ENCODE data around the gene SPATA16. TPM values are rescaled to one million over a fixed set of nuclear protein-coding genes. Genes with fewer than 3 reads are reported as not detected.
"Not testable (repeated sequence)": the region's sequence is repeated elsewhere in the genome, so short reads cannot be mapped to it uniquely, and the experiment has no call there.

Gene SPATA16
- total RNA-seq (not detected), total RNA-seq (0 reads per million in 2 donors)

DNA sequence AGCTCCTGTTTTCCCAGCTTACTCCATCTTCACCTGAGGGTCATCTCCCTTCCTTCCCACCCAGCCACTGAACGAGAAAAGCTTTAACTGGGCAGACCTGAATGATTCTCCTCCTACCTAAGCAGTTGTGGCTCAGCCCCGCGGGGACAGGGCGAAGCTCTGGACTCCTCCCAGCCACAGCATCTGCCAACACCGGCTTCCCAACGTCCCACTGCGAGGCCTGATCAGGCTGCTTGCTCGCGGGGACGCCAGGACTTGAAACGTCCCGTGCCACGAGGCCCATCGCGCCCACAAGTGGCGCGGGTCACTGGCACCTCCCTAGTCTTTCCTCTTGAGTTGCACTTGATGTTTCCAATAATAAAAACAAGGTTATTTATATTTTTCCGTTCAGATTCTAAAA is at the start of gene SPATA16:
Gene SPATA16 (minus strand): TSS at position 250 of the 400 bp plus-strand sequence. CDS start 23,504 bp downstream, outside the sequence.
- Mint-ChIP-seq H3K27ac (no peak within 1 kb of the TSS), H3K4me1 (no peaks in the 10 kb centered on the region), H3K36me3 (ENCODE audit: low read depth) (no peaks in the 10 kb centered on the region), H3K27me3 (no peaks in the 10 kb centered on the region), H3K4me3 (no peak within 1 kb of the TSS)
- DNase-seq (no peak), ATAC-seq (no peak)
- H3K9me3 ChIP-seq (ENCODE audit: control insufficient read depth, low read length, poor library complexity, severe bottlenecking) = no peaks in the 10 kb centered on the region

GRCh38 chr3:173183022-173183421 is 42.0 kb upstream of the SPATA16 start:
- not testable (repeated sequence) for H3K4me3 Mint-ChIP-seq; ATAC-seq; H3K27me3 Mint-ChIP-seq; H3K4me1 Mint-ChIP-seq; H3K36me3 Mint-ChIP-seq (ENCODE audit: low read depth); DNase-seq; H3K27ac Mint-ChIP-seq; H3K9me3 ChIP-seq (ENCODE audit: control insufficient read depth, low read length, poor library complexity, severe bottlenecking)

GRCh38 chr3:173173652-173174051 is 32.6 kb upstream of the SPATA16 start:
- H3K9me3 ChIP-seq (ENCODE audit: control insufficient read depth, low read length, poor library complexity, severe bottlenecking) = no peaks in the 10 kb centered on the region
- Mint-ChIP-seq H3K27me3 (no peaks in the 10 kb centered on the region), H3K4me3 (no peak overlapping the region), H3K27ac (no peak overlapping the region), H3K36me3 (ENCODE audit: low read depth) (no peaks in the 10 kb centered on the region), H3K4me1 (no peaks in the 10 kb centered on the region)
- ATAC-seq = no peak
- no peak for DNase-seq

- not testable (repeated sequence) for H3K36me3 Mint-ChIP-seq (ENCODE audit: low read depth); H3K27me3 Mint-ChIP-seq; DNase-seq; H3K4me3 Mint-ChIP-seq; H3K27ac Mint-ChIP-seq; H3K4me1 Mint-ChIP-seq; ATAC-seq; H3K9me3 ChIP-seq (ENCODE audit: control insufficient read depth, low read length, poor library complexity, severe bottlenecking)
Measured at GRCh38 chr3:173159139-173159538, 18.1 kb upstream of the SPATA16 start.

DNA sequence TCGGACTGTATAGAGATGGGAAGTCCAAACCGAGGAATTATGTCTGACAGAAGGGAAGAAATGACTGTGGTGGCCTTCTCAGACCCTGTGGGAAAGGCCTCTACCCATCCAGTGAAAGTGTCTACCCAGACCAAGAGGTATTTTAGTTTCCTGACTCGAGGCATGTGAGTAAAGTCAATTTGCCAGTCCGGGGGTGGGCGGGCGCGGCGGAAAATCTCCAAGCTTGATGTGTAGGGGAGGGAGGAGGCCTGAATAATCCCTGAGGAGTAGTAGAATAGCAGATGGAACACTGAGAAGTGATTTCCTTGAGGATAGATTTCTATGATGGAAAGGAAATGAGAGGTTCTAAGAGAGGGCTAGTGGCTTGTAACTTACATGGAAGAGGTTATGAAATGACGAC is 15.5 kb upstream of the SPATA16 start:
- DNase-seq; H3K4me1 Mint-ChIP-seq; H3K27ac Mint-ChIP-seq; H3K36me3 Mint-ChIP-seq (ENCODE audit: low read depth); ATAC-seq; H3K4me3 Mint-ChIP-seq; H3K27me3 Mint-ChIP-seq; H3K9me3 ChIP-seq (ENCODE audit: control insufficient read depth, low read length, poor library complexity, severe bottlenecking): not testable (repeated sequence)

DNA sequence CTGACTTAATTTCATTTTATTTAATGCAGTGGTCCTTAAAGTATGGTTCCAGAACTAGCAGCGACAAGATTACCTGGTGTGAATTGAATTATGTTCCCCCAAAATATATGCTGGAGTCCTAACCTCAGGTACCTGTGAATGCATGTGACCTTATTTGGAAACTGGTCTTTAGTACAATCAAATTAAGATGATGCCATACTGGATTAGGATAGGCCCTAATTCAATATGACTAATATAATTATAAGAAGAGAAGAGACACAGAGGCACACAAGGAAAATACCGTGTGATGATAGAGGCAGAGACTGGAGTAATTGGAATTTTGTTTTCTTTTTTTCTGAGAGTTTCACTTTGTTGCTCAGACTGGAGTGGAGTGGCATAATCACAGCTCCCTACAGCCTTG is 12.6 kb upstream of the SPATA16 start:
- H3K4me1 Mint-ChIP-seq = no peaks in the 10 kb centered on the region
- H3K4me3 Mint-ChIP-seq = no peak overlapping the region
- H3K27ac Mint-ChIP-seq = no peak overlapping the region
- H3K9me3 ChIP-seq (ENCODE audit: control insufficient read depth, low read length, poor library complexity, severe bottlenecking) = no peaks in the 10 kb centered on the region
- H3K27me3 Mint-ChIP-seq = no peaks in the 10 kb centered on the region
- ATAC-seq (no peak), DNase-seq (no peak)
- H3K36me3 Mint-ChIP-seq (ENCODE audit: low read depth) = no peaks in the 10 kb centered on the region

DNA sequence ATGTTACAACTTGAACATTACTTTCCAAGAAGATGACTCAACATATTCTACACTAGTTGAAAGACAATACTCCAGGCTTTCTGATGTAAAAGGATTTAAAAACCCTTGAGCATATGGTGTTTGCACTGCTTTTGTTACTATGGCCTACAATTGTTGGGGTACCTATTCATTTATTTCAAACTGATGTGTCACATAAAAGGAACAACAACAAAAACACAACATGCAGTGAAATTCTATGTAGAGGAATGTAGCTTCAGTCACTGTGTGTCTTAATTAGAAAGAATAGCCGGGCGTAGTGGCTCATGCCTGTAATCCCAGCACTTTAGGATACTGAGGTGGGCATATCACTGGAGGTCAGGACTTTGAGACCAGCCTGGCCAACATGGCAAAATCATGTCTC is 1.6 kb downstream of the SPATA16 start:
- H3K4me1 Mint-ChIP-seq = no peaks in the 10 kb centered on the region
- DNase-seq (no peak), ATAC-seq (no peak)
- H3K4me3 Mint-ChIP-seq = no peak overlapping the region
- H3K27me3 Mint-ChIP-seq = no peaks in the 10 kb centered on the region
- no peaks in the 10 kb centered on the region for H3K36me3 Mint-ChIP-seq (ENCODE audit: low read depth)
- H3K9me3 ChIP-seq (ENCODE audit: control insufficient read depth, low read length, poor library complexity, severe bottlenecking) = no peaks in the 10 kb centered on the region
- H3K27ac Mint-ChIP-seq = no peak overlapping the region

DNA sequence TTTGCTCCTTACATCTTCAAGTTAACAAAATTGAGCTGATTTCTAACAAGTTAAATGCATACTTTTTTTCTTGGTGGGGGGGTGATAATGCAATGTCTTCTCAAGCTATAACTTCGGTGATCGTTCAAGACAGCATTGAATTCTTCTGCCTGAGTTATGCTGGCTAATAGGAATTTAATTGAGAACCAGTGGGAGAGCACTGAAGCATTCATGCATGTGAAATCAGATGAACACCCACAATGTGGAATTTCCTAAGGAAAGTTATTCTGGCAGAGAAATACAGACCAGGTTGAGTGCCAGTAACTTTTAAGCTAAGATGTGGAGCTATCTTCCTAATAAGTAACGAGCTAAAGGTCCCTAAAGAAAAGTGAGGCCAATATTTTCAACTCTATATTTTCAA is 3.0 kb downstream of the SPATA16 start:
- Mint-ChIP-seq H3K4me1 (no peaks in the 10 kb centered on the region), H3K27me3 (no peaks in the 10 kb centered on the region), H3K4me3 (no peak overlapping the region), H3K27ac (no peak overlapping the region), H3K36me3 (ENCODE audit: low read depth) (no peaks in the 10 kb centered on the region)
- ATAC-seq (no peak), DNase-seq (no peak)
- H3K9me3 ChIP-seq (ENCODE audit: control insufficient read depth, low read length, poor library complexity, severe bottlenecking) = no peaks in the 10 kb centered on the region

DNA sequence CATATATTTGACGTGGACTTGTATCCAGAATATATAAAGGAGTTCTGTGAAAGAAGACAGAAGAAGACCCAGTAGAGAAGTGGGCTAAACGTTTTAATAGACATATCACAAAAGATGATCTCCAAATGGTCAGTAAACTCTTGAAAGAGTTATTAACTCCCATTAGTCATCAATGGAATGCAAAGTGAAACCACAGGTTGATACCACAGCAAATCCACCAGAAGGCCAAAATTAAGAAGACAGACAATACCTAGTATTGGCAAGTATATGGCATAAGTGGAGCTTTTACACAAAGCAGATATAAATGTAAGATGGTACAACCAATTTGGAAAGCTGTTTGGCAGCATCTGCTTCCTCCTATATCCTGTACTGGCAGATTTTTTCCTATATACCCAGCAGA is 6.0 kb downstream of the SPATA16 start:
- H3K36me3 Mint-ChIP-seq (ENCODE audit: low read depth) = no peaks in the 10 kb centered on the region
- no peaks in the 10 kb centered on the region for H3K27me3 Mint-ChIP-seq
- no peaks in the 10 kb centered on the region for H3K4me1 Mint-ChIP-seq
- no peaks in the 10 kb centered on the region for H3K9me3 ChIP-seq (ENCODE audit: control insufficient read depth, low read length, poor library complexity, severe bottlenecking)
- DNase-seq (no peak), ATAC-seq (no peak)
- no peak overlapping the region for H3K27ac Mint-ChIP-seq
- H3K4me3 Mint-ChIP-seq = no peak overlapping the region

DNA sequence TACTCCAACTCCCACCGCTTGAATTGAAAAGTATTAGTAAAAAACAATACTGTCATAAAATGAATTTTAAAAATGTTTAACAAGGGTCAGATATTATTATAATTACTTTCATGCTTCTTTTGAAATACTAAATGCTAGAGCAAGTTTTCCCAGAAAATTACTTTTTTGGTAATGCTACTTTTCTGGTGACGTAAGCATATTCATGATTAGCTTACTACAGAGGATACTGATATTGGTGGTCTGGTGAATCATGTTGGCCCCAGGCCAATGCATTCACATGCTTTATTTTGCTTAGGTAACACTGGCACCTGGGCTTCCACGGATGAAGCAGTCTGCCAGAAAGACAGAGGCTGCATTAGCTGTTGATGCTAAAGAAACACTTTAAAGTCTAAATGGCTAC is 12.4 kb downstream of the SPATA16 start:
- no peaks in the 10 kb centered on the region for H3K27me3 Mint-ChIP-seq
- DNase-seq = no peak
- no peaks in the 10 kb centered on the region for H3K9me3 ChIP-seq (ENCODE audit: control insufficient read depth, low read length, poor library complexity, severe bottlenecking)
- H3K4me1 Mint-ChIP-seq = no peaks in the 10 kb centered on the region
- H3K27ac Mint-ChIP-seq = no peak overlapping the region
- H3K4me3 Mint-ChIP-seq = no peak overlapping the region
- ATAC-seq = no peak
- no peaks in the 10 kb centered on the region for H3K36me3 Mint-ChIP-seq (ENCODE audit: low read depth)

DNA sequence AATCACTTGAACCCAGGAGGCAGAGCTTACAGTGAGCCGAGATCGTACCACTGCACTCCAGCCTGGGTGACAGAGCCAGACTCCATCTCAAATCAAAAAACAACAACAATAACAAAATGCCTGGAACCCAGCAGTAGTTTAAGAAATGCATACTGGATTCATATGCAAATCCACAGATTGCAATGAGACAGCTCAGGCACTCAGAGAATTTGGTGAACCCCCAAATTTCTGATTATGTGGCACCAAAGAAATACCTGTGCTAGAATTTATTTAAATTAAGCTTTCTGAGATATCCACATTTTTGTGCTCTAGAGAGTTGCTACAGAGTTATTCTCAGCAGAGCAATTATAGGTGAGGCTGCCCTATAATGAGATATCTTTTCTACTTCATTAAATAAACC is 29.7 kb downstream of the SPATA16 start:
- no peaks in the 10 kb centered on the region for H3K9me3 ChIP-seq (ENCODE audit: control insufficient read depth, low read length, poor library complexity, severe bottlenecking)
- no peak overlapping the region for H3K4me3 Mint-ChIP-seq
- no peaks in the 10 kb centered on the region for H3K4me1 Mint-ChIP-seq
- no peaks in the 10 kb centered on the region for H3K36me3 Mint-ChIP-seq (ENCODE audit: low read depth)
- ATAC-seq (no peak), DNase-seq (no peak)
- H3K27me3 Mint-ChIP-seq = no peaks in the 10 kb centered on the region
- no peak overlapping the region for H3K27ac Mint-ChIP-seq

DNA sequence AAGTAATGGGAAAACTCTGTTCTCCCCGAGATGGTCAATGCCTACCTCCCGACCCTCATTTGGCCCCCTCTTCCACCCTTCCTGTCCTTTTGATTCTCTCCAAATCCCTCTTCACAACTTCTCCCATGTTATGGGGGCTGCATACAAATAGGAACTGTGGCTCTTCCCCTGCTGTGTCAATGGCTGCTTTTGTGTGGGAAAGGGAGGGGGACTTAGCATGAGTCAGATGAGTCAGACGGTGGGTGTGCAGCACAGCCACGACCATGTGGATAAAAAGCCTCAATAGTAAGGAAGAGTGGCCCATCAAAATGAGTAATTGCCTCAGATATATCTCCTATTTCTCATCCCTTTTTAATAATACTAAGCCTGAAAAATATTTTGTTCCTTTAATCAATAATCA is 31.9 kb downstream of the SPATA16 start:
- ATAC-seq (no peak), DNase-seq (no peak)
- no peaks in the 10 kb centered on the region for H3K9me3 ChIP-seq (ENCODE audit: control insufficient read depth, low read length, poor library complexity, severe bottlenecking)
- Mint-ChIP-seq H3K27ac (no peak overlapping the region), H3K36me3 (ENCODE audit: low read depth) (no peaks in the 10 kb centered on the region), H3K27me3 (no peaks in the 10 kb centered on the region), H3K4me3 (no peak overlapping the region), H3K4me1 (no peaks in the 10 kb centered on the region)

DNA sequence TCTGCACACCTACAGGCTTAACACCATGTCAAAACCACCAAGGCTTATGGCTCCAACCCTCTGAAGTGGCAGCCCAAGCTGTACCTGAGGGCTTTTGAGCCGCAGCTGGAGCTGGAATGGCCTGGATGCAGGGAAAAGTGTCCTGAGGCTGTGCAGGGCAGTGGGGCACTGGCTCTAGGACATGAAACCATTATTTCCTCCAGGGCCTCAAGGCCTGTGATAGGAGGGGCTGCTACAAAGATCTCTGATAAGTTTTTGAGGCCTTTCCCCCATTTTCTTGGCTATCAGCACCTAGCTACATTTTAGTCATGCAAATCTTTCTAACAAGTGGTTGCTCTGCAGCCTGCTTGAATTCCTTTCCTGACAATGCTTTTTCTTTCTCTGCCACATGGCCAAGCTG is 37.6 kb downstream of the SPATA16 start:
- DNase-seq = no peak
- no peaks in the 10 kb centered on the region for H3K27me3 Mint-ChIP-seq
- H3K4me3 Mint-ChIP-seq = no peak overlapping the region
- no peaks in the 10 kb centered on the region for H3K36me3 Mint-ChIP-seq (ENCODE audit: low read depth)
- no peaks in the 10 kb centered on the region for H3K4me1 Mint-ChIP-seq
- no peaks in the 10 kb centered on the region for H3K9me3 ChIP-seq (ENCODE audit: control insufficient read depth, low read length, poor library complexity, severe bottlenecking)
- no peak overlapping the region for H3K27ac Mint-ChIP-seq
- no peak for ATAC-seq

DNA sequence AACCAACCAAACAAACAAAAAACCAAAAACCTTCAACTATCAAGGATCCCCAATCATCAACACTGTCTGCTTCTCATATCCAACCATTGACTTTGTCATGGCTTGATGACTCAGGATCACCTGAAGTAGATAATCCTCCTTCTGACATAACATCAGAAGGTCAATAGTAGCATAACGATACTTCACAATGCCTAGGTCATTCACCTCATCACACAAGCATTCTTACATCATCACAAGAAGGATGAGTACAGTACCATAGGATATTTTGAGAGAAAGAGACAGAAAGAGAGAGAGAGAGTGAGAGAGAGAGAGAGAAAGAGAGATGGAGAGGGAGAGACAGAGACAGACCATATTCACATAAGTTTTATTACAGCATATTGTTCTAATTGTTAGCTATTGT is 42.1 kb downstream of the SPATA16 start:
- H3K27ac Mint-ChIP-seq = no peak overlapping the region
- no peaks in the 10 kb centered on the region for H3K4me1 Mint-ChIP-seq
- no peak overlapping the region for H3K4me3 Mint-ChIP-seq
- no peaks in the 10 kb centered on the region for H3K36me3 Mint-ChIP-seq (ENCODE audit: low read depth)
- DNase-seq (no peak), ATAC-seq (no peak)
- no peaks in the 10 kb centered on the region for H3K27me3 Mint-ChIP-seq
- no peaks in the 10 kb centered on the region for H3K9me3 ChIP-seq (ENCODE audit: control insufficient read depth, low read length, poor library complexity, severe bottlenecking)
